ENCODE data around the gene OR2T34.
"Not testable (repeated sequence)": the region's sequence is repeated elsewhere in the genome, so short reads cannot be mapped to it uniquely, and the experiment has no call there.

Gene OR2T34

GRCh38 chr1:248551027-248551426 is 23.5 kb downstream of the OR2T34 start:
- not testable (repeated sequence) for DNase-seq (ENCODE audit: low read depth)

- not testable (repeated sequence) for DNase-seq (ENCODE audit: low read depth)
These were observed 27.2 kb downstream of the OR2T34 start for GRCh38 chr1:248547383-248547782.

- DNase-seq (ENCODE audit: low read depth): not testable (repeated sequence)
These were observed 37.1 kb downstream of the OR2T34 start for GRCh38 chr1:248537449-248537848.

Measured in activated gamma-delta T cell treated with anti-CD3 and anti-CD28 coated beads, Interleukin-2, amount 50 U/mL, for 16 hours (primary cell).